ENCODE measurements around the gene MAPK6.

MAPK6 gene

GRCh38 chr15:52107238-52107637 lies 88.2 kb downstream of the MAPK6 start:
- no peak for DNase-seq

GRCh38 chr15:52109559-52110451 lies 90.8 kb downstream of the MAPK6 start:
- no peak for DNase-seq

GRCh38 chr15:52111517-52112202 lies 92.6 kb downstream of the MAPK6 start:
- DNase-seq, result no peak

GRCh38 chr15:52112203-52112750 lies 93.3 kb downstream of the MAPK6 start:
- DNase-seq, result no peak

GRCh38 chr15:52113235-52113634 lies 94.2 kb downstream of the MAPK6 start:
- no peak for DNase-seq

GRCh38 chr15:52113708-52114107 lies 94.7 kb downstream of the MAPK6 start:
- DNase-seq, result no peak

- DNase-seq, result no peak
Measured at GRCh38 chr15:52114261-52115055, 95.4 kb downstream of the MAPK6 start.

GRCh38 chr15:52115598-52116427 lies 96.8 kb downstream of the MAPK6 start:
- no peak for DNase-seq
